GM13976 (cell line): ENCODE measurements around the gene GGA1.
A peak's percentile ranks its signal among the peaks of the same experiment; 100 is the strongest.

ENCODE experiments used
- DNase-seq: peaks from one replicate; pipeline ENCODE4 v3.0.0; 2012; ENCODE audit warnings: low spot score
- in situ Hi-C: fragments of 300-500 bp; cut with MboI; formaldehyde crosslinking; loops from one replicate; pipeline ENCODE4 v1.12.0; 2022; ENCODE audit warnings: low sequenced_read_pairs, mixed read lengths, inconsistent platforms; ENCODE audit not compliant: unreplicated experiment
- TF ChIP-seq, protein P1 (sequence below): IDR thresholded peaks from 2 replicates; pipeline ENCODE4 v1.5.1; 2012; ENCODE audit warnings: borderline replicate concordance, mild to moderate bottlenecking; ENCODE audit not compliant: insufficient read depth; ENCODE audit errors: extremely low read depth, missing control alignments, control extremely low read depth

The GGA1 gene

DNA sequence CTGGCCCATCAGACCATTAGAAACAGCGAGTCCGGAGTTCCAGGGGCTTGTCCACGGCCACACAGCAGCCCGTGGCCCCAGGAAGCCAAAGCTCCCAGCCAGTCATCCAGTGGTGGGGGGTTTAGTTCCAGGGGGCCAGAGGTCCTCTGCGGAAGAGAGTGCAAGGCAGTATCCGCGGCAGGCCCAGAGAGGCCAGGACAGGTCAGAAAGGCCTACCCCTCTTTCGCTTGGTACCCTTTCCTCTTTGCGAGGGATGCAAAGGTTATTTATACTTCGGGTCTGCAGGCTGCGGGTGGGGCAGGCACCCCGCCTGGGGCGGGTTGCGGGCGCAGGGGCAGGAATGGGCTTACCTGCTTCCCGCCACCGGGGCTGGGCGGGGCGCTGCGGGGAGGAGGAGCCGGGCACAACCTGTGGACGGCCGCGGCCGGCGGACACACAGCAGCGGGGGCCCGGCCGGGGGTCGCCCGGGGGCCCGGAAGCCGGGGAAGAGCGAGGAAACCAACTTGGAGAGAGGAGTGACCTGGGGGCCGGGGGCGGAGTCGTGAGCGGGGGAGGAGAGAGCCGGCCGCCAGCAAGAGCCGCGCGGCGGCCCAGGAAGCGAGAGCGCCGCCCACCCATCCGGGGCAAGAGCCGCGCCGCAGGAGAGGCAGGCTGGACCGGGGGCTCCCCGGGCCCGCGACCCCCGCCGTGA is 30.6 kb downstream of the GGA1 start, which contains the start of gene SH3BP1:
TSS of gene SH3BP1 (plus strand) at position 600 of the 691 bp plus-strand sequence. CDS start 119 bp downstream, outside the sequence.
- TF ChIP-seq, protein P1, sequence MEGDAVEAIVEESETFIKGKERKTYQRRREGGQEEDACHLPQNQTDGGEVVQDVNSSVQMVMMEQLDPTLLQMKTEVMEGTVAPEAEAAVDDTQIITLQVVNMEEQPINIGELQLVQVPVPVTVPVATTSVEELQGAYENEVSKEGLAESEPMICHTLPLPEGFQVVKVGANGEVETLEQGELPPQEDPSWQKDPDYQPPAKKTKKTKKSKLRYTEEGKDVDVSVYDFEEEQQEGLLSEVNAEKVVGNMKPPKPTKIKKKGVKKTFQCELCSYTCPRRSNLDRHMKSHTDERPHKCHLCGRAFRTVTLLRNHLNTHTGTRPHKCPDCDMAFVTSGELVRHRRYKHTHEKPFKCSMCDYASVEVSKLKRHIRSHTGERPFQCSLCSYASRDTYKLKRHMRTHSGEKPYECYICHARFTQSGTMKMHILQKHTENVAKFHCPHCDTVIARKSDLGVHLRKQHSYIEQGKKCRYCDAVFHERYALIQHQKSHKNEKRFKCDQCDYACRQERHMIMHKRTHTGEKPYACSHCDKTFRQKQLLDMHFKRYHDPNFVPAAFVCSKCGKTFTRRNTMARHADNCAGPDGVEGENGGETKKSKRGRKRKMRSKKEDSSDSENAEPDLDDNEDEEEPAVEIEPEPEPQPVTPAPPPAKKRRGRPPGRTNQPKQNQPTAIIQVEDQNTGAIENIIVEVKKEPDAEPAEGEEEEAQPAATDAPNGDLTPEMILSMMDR = no peak
- in situ Hi-C loops = no loop called here
- peak; percentile 88 for DNase-seq

DNA sequence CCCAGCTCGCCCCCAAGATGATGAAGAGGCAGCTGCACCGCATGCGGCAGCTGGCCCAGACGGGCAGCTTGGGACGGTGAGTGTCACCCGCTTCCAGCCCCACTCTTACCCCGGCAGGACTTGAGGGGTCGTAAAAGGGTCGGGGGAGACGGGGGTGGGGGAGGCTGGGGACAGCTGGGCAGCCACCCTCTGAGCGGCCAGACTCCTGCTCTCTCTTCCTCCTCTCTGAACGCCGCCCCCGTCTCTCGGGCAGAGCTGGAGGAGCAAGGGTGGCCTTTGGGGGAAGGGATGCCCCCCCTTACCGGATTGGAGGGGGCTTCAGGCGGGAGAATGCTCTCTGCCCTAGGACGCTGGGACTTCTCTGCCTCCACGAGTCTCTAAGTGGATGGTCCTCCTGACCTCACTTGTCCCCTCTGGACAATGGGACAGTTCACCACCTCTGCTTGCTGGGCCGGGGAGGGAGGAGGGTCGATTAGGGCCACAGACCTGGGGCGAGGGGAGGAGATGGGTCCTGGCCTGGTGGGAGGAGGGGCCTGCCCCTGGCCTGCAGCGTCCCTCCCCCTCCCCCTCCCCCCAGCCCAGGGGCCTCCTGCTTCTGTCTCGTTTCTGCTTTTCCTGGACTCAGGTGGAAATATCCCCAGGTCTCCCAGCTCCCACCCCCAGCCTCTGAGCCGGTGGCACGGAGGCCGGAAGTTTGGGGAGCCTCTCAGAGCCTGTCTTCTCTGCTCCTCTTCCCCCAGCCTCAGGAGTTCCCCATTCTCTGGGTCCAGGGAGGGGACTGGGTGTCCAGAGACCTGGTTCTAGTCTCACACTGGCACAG is 31.3 kb downstream of the GGA1 start:
- peak; percentile 74 for DNase-seq
- in situ Hi-C loops = no loop called here
- TF ChIP-seq, protein P1 = no peak

DNA sequence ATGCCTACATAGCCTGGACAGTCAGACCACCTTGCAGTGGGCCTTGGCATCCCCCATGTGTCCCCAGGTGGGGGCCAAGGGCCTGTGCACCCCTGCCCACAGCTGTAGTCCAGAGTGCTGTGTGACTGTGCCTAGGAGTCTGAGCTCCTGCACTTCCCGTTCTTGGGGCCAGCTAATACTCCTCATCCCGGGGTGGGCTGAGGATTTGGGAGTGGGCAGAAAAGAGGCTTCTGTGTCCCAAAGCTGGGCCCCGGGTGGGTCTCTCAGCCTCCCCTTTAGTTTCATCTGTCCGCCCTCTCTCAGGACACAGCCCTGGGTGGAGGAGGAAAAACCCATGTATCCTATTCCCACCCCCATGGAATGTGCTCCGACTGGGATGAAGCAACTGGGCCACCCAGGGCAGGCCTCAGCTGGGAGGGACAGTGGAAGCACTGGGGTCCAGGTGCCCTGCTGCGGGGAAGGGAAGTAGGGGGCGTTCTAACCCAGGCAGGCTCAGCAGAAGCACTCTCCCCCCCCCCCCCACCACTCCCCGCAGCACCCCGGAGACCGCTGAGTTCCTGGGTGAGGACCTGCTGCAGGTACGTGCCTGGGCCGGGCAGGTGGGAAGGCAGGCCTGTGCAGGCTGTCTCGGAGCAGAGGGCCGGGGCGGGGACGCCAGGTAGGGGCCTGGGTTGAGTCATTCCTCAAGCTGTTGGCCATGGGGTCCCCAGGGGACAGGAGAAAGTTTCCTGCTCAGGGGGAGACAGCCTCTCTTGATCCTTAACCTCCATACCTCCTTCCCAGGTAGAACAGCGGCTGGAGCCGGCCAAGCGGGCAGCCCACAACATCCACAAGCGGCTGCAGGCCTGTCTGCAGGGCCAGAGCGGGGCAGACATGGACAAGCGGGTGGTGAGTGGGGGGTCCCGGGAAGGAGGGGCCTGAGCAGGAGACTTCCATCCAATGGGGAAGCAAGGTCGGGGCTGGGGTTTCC is 32.2 kb downstream of the GGA1 start:
- in situ Hi-C loops = no loop called here
- no peak for DNase-seq
- TF ChIP-seq, protein P1 = no peak

DNA sequence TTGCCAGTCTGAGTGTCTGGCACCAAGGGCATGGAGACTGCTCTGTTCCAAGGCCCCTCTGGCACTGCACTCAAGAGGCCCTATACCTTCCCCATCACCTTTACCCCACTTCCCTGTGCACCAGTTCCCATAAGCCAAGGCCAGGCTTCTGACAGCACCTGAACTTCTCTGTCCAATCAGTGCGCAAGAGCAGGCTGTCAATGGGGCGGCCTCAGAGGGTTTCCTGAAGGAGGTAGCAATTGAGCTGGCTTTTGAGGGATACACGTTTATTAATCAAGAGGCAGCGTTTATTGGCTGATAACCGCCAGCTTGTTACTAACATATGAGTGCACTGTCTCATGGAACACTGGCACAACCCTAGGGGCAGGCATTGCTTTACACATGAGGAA is 32.9 kb downstream of the GGA1 start:
- TF ChIP-seq, protein P1 = no peak
- in situ Hi-C loops = no loop called here
- no peak for DNase-seq

DNA sequence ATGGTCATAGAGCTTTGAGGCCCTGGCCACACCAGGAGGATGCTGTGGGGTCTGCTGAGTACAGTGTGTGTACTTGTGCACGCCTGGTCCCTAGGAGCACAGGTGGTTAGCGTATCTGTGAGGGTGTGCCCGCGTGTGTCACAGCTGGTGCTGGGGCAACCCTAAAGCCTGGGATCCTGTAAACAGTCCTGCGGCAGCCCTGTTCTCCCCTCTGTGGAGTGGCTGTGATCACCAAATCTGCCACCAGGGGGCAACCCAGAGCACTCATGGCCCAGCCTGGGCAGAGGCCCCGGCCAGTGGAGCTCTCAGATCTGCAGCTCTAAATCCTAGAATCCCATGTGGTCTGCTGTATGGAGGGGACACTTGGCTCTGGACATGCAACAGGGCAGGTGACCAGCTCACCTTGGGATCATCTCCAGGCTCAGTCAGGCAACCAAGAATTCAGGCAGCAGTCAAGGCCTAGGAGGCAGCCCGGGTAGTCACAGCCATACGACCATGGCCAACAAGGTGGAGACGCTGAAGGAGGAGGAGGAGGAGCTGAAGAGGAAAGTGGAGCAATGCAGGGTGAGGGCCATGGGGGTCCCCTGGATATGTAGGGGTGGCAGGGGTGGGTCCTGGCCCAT is 34.7 kb downstream of the GGA1 start:
- in situ Hi-C loops = no loop called here
- TF ChIP-seq, protein P1 = peak; percentile 84
- DNase-seq = peak; percentile 88
